Frontal cortex (tissue), 4 donors: ENCODE results near the gene NFX1. TPM values are rescaled to one million over a fixed set of nuclear protein-coding genes. Genes with fewer than 3 reads are reported as not detected.
"Not testable (repeated sequence)": the region's sequence is repeated elsewhere in the genome, so short reads cannot be mapped to it uniquely, and the experiment has no call there.

Source experiments
- DNase-seq, 2 donors: peaks; one replicate each; pipeline ENCODE4 v3.0.0; 2012; ENCODE audit warnings: low spot score in 2 of 2
- FAIRE-seq: peaks from 2 replicates; lab custom pipeline; 2012; peaks lifted over from hg19 to GRCh38; lab: Jason Lieb, UNC
- total RNA-seq: library from RNA; depleted of rRNA; stranded (reverse); fragments of >200 nt; gene quantifications from one replicate; pipeline ENCODE4 v1.2.3, GENCODE V29; 2014
- donor health status: control.
- donor health status: control.
- donor health status: control.

NFX1 gene
- total RNA-seq, 1 donor from 2014 or later = 20.0 TPM

DNA sequence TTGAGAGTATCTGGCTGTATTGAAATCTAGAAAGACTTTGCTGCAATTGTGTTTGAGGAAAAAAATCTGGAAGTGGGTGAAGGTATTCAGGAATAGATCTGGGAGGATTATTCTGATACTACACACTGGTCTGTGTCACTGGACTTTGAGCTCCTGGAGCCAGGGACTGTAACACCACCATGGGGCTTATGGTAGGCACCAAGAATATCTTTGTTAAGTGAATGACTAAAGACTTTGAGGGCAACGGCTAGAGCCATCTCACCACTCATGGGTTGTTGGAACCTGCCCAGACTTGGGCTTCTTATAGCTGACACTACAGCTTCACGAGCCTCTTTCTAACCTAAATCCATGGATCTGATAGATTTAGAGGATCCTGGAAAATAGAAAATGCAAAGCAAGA lies 10.2 kb downstream of the NFX1 start:
- no peak for FAIRE-seq
- no peak for DNase-seq

DNA sequence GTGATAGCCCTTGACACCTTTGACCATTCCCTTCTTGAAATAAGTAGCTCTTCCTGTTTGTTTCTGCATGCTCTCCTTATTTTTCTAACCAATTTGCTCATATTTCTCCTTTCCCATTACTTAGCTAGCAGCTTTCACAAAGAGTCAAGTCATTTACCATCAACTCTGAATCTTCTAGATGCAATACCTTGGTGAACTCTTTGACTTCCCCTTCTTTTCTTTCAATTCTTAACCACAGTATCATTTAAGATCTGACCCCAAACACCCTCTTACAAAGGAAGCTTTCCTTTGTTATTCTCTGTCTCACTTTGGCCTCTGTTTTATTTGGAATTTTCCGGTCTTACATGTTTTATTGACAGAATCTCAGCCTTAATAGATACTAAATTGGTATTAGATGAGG lies 14.0 kb downstream of the NFX1 start:
- FAIRE-seq (no peak), DNase-seq (no peak)

DNA sequence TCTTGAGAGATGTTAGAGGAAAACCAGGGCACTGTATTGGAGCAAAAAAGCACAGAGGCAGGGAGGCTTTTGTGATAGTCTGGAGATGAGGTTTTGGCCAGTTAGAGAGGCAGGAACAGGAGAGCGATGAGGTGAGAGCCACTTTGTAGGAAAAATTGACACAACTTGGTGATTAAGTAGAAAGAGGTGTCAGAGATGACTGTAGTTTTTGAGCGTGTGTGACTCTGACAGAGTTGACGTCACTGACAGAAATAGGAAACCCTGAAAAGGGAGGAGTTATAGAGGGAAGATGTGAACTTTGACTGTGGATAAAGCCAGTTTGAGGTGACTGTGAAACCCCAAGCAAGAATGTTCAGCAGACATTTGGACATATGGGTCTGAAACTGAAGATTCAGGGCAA lies 15.7 kb downstream of the NFX1 start:
- FAIRE-seq (no peak), DNase-seq (no peak)

DNA sequence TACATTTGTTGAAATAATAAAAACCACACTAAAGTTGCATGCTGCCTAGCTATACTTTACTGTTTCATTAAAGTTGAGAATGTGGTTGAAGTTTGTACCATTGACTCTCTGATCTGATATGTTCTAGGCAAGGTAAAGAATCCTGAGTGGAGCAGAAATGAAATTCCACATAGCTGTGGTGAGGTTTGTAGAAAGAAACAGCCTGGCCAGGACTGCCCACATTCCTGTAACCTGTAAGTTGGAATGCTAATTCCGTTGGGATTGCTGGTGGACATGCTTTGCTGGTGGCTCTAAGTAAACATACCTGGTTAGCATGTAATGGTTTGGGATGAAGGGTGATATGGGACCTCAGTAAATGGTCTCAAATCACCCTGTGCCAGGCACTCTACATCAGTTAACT lies 16.8 kb downstream of the NFX1 start:
- FAIRE-seq = no peak
- no peak for DNase-seq

DNA sequence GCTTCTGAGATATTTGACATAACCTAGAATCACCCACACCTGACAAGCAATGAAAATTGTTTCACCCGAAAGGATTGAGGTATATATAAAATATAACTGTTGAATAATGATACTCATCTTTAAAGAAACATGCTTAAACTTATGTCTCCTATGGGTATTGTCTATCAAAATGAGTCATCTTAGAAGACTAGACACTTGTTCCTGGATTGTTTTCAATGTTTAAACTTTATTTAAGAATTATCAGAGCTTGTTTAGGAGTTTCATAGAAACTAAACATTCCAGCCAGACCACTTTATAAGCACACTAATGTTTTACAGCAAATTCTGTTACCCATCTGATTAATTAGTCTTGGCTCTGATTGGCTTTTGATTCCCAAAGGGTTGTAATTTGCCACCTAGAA lies 19.6 kb downstream of the NFX1 start:
- DNase-seq = no peak
- no peak for FAIRE-seq

DNA sequence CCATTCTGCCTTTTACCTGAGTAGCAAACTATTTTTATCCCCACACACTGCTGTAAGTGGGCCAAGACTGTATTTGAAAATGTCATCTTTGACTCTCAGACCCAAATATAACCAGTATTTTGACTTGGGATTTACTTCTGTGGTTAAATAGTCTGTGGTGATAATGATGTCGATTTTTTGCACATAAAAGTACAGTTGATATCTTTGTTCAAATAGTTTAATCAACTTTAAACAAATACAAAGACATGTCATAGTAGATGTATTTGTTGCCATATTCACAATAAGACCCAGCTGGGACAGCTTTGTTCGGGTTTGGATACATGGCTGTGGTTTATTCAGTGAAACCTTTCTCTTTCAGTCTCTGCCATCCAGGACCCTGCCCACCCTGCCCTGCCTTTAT lies 20.4 kb downstream of the NFX1 start:
- no peak for FAIRE-seq
- DNase-seq = no peak

DNA sequence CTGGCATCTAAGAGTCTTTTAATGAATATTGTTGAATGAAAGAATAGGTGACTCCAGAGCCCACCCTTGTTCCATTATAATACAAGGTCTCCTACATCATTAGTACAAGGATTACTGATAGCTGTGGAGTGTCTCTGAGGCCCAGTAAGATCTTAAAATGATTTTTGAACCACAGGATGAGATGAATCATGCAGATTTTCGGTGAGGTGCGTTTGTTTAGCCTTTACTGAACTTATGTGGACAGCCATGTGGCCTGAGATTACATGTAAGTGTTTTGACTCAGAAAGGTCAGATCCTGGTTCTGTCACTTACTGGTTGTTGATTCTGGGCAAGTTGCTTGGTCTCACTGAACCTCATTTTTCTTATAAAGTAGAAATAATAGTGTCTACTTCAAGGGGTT lies 21.6 kb downstream of the NFX1 start:
- no peak for FAIRE-seq
- no peak for DNase-seq

DNA sequence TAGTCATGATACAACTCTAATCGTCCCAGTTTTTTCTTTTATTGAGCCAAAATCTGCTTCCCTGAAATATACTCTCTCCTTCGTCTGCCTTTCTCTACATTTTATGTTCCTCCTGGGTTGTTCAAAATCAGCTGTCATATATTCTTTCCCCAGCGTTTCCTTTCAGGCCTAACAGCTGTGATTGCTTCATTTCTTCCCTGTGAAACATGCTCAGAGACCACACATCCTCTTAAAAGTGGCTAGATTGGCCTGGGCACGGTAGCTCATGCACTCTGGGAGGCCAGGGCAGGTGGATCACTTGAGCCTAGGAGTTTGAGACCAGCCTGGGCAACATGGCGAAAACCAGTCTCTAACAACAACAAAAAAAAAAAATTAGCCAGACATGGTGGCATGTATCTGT lies 25.1 kb downstream of the NFX1 start:
- FAIRE-seq = no peak

DNA sequence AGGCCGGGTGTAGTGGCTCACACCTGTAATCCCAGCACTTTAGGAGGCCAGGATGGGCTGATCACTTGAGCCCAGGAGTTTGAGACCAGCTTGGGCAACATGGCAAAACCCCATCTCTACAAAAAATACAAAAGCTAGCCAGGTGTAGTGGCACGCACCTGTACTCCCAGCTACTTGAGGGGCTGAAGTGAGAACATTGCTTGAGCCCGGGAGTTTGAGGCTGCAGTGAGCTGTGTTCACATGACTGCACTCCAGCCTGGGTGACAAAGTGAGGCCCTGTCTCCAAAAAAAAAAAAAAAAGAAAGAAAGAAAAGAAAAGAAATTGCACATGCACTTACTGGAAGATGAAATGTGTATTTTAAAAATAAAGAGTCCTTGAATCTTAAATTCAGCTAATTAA lies 26.8 kb downstream of the NFX1 start:
- not testable (repeated sequence) for DNase-seq, FAIRE-seq

More for the DNA sequence above, 25.1 kb downstream of the NFX1 start:
- DNase-seq = no peak

DNA sequence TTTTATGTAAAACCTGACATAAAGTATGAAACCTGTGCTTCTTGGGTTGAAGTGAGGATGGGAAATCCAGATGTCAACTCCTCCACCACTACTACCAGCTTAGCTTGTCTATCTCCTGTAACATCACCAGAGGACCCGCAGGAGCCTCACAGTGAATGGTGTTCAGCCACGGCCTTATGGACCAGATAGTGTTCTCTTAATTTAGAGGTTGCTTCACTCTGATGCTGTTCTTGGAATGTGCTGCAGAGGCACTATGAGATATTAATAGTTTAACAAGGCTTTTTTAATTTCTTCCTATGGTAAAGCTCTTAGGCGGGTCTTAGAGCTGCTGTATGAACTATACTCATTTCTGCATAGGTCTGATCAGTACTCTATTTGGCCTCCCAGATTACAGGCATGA lies 27.9 kb downstream of the NFX1 start:
- no peak for DNase-seq
- no peak for FAIRE-seq

DNA sequence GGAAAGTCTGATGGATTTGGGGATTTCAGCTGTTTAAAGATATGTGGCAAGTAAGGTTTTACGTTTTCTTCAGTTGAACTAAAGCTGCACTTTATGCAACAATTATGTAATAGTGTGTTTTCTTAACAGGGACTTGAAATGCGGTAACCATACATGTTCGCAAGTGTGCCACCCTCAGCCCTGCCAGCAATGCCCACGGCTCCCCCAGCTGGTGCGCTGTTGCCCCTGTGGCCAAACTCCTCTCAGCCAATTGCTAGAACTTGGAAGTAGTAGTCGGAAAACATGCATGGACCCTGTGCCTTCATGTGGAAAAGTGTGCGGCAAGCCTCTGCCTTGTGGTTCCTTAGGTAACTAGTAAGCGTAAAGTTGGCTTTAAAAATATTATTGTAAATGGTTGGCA lies 28.5 kb downstream of the NFX1 start:
- DNase-seq = no peak
- FAIRE-seq = no peak

DNA sequence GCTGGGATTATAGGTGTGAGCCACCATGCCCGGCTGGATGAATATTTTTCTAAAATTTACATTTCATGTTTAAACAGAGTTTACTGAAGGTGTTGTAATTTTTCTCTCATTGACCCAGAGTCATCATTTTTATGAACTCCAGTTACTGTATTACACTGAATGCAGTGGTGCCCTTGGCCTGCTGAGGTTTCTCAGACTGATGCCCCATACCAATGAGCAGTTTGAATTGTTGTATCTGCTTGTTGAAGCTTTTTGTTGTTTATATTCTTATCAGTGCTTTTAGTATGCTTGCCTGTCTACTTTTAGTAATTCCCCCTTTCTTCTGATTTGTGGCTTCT lies 29.9 kb downstream of the NFX1 start:
- FAIRE-seq (no peak), DNase-seq (no peak)

DNA sequence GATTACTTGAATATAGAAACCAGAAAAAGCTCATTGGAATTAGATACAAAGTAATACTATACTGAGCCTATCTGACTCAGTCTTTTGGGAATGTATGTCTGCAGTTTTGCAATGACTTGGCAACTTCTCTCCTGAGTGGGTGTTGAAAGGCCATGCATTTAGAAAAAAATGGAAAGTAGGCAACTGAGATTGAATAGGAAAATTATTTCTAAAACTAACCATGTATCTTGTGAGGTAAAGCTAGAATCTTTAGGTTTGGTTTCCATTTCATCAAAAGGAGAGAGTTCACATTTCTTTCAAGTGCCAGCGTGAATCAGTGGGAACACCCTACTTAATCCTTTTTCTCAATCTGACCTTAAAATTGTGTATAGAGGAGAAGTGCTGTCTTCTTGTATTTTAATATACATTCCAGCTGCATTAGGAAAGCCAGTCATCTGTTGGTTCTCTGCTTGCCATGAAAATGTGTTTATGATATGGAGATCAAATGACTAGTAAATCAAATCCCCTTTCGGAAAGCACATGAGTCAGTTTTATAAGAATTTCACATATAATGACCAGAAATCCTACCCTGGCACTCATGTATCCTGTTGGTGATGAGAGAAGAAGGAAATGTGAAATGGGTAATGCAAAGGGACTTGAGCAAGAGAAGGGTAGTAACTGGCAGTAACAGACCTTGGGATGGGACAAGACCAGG lies 30.4 kb downstream of the NFX1 start:
- no peak for FAIRE-seq
- no peak for DNase-seq

DNA sequence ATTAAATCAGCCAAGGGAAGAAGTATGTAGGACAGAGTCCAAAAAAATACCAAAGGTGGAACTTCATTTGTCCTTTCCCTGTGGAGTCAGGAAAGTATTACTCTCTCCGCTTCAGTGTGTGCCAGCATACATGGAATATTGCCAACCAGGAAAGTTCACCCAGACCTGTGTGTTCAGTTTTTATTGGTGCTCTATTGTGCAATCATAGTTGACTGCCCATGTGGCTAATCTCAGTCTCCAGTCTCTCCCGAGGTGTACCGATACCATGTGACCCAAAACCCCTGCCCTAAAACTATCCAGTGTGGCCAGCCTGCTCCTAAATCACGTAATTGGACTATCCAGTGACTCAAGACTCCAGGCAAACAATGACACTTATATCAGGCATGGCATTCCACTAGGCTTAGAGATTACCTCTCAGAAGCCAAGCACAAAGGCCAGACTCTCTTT lies 38.8 kb downstream of the NFX1 start:
- no peak for FAIRE-seq

DNA sequence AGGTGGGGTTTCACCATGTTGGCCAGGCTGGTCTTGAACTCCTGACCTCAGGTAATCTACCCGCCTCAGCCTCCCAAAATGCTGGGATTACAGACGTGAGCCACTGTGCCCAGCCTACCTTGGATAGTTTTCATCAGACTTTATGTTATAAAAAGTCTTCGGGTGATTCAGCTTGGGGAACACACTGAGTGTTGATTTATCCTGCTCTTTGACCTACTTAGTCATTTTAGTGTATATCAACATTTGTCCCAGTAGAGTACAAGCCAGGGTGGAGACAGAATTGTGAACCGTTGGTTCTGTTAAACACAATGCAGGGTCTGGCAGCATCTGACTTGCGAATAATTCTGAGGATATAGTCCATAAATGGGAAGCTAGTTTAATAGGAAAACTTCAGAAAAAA lies 39.7 kb downstream of the NFX1 start:
- no peak for DNase-seq
- no peak for FAIRE-seq

More for the DNA sequence above, 38.8 kb downstream of the NFX1 start:
- DNase-seq = no peak

DNA sequence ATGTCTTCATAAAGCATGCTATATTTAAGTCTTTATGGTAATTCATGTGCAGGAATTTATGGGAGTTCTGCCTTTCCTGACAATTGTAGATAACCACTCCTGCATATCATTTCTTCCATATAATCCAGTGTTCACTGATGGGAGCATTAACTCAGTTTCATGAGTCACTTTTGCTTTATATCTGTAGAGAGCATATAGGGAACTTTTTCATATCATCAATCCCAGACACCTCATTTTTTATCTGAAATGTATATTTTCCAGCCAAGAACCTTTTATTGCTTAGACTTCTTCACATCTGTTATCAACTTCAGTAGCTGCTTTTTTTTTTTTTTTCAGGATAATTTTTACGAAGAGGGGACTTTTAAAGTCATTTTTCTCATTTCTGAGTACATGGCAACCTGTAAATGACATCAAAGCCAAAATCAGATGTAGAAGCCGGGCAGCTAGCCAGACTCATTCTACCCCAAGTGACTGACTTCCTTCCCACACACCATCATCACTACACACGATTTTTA lies 41.1 kb downstream of the NFX1 start:
- no peak for FAIRE-seq
- DNase-seq = no peak

DNA sequence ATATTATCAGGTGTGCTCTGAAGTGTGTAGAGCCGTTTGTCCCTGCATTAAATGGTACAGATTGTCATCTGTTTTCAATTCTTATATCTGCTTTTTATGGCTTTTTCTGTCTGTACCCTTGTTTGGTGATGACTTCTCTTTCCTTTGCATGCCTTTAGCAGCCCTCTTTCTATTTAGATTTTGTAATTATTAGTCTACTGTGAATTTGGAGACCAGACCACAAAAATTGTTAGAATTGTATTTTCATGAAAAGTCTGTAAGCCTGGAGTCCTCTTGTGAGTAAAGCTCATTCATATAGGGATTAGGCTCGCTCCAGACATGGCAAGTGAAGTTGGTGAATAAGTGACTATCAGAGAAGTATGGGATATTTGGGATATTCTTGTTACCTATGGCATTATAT lies 41.7 kb downstream of the NFX1 start:
- DNase-seq (no peak), FAIRE-seq (no peak)

DNA sequence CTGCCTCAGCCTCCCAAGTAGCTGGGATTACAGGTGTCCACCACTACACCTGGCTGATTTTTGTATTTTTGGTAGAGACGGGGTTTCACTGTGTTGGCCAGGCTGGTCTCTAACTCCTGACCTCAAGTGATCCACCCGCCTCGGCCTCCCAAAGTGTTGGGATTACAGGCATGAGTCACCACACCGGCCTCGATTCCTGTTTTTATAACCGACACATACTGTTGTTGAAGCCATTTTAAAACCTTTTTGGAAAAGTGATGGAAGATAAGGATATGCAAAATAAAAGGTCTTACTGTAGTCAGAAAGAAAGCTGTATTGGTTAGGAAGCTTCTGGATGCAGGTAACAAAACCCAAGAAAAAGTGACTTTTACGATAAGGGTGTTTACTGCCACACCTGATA lies 42.6 kb downstream of the NFX1 start:
- FAIRE-seq = not testable (repeated sequence)

DNA sequence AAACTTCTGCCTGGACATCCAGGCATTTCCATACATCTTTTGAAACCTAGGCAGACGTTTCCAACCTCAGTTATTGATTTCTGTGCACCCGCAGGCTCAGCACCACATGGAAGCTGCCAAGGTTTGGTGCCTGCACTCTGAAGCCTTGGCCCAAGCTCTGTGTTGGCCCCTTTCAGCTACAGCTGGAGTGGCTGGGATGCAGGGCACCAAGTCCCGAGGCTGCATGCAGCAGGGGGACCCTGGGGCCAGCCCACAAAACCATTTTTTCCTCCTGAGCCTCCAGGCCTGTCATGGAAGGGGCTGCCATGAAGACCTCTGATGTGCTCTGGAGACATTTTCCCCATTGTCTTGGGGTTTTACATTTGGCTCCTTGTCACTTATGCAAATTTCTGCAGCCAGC lies 49.9 kb downstream of the NFX1 start:
- FAIRE-seq (no peak), DNase-seq (no peak)

More for the DNA sequence above, 42.6 kb downstream of the NFX1 start:
- not testable (repeated sequence) for DNase-seq

DNA sequence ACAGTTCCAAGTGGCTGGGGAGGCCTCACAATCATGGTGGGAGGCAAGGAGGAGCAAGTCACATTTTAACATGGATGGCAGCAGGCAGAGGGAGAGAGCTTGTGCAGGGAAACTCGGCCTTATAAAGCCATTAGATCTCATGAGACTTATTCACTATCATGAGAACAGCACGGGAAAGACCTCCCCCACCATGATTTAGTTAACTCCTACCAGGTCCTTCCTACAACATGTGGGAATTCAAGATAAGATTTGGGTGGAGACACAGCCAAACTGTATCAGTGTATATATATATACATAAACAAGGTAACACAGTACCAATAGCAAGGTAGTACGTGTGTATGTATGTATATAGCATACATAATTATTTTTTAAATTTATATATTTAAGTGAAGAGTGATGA lies 50.9 kb downstream of the NFX1 start:
- FAIRE-seq = no peak
- DNase-seq = no peak

DNA sequence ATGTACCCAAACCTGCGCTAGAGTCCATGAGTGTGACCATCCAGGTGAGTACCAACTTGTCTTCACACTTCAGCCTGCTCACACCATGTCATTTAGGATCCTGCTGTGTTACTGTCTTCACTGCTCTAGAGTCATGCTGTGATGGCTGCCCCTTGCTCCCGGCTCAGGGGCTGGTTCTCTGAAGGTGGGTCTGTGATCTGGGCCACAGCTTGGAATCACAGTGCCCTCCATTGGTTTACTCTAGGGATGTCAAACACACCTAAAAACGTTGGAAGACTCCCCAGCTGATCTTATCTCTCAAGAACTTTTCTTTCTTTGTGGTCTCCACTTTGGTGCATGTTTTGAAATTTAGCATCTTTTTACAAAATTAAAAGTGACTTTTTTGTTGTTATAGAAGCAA lies 53.8 kb downstream of the NFX1 start:
- no peak for DNase-seq
- no peak for FAIRE-seq

DNA sequence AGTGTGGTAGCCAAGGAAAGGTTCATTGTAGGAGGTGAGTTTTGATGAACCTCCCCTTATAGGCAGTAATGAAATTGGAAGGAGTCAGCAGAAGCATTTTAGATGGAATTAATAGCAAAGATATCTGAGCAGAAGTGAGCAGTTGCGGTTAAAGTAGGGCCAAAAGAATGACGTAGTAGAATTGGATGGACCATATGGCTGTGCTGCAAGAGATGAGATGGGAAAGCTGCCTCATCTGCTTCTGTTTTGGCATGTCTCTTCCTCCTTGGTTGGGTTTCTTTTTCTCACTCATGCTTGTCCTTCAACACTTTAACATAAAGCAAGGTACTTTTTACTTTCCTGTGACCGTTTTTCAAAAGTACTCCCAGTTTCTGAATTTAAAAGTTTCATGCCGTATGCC lies 56.2 kb downstream of the NFX1 start:
- no peak for DNase-seq
- FAIRE-seq = no peak
